ENCODE results near the gene KLHL29. TPM values are rescaled to one million over a fixed set of nuclear protein-coding genes. Genes with fewer than 3 reads are reported as not detected.
A peak's percentile ranks its signal among the peaks of the same experiment; 100 is the strongest.

The KLHL29 gene
- polyA plus RNA-seq, 1 donor: 11.9 TPM

- no peak for DNase-seq
Measured at GRCh38 chr2:23571085-23571484, 186.1 kb downstream of the KLHL29 start.

DNA sequence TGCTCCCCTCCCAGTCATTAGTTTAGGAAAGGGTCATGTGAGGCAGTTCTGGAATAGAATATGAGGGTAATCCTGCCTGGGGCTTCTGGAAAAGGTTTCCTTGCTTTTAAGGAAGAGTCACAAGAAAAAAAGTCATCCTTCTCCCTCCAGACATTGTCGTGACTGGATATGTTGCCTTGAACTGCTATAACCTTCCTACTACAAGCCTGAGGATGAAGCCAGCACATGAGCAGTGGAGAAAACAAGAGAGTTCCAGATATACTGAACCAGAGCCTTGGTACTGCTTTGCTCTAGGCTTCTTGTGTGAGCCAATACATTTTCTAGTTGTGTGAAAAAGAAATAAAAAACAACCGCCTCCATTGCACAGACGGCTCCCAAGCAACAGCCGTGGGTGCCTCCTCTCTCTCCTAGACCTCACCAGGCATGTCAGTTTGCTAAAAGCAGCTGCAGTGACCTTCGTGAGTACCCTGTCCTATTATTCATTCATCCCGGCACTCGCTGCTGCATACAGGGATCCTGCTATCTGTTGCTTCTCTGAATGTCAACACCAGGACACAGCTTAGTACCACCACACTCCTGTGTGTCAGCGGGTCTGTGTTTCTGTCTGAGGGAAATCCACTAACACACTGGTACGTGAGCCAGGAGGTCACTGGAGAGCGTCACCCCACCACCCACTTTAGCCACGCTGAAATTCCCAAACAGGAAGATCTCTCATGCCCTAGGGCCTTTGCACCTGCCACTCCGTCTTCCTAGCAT lies 186.7 kb downstream of the KLHL29 start:
- DNase-seq: no peak

DNA sequence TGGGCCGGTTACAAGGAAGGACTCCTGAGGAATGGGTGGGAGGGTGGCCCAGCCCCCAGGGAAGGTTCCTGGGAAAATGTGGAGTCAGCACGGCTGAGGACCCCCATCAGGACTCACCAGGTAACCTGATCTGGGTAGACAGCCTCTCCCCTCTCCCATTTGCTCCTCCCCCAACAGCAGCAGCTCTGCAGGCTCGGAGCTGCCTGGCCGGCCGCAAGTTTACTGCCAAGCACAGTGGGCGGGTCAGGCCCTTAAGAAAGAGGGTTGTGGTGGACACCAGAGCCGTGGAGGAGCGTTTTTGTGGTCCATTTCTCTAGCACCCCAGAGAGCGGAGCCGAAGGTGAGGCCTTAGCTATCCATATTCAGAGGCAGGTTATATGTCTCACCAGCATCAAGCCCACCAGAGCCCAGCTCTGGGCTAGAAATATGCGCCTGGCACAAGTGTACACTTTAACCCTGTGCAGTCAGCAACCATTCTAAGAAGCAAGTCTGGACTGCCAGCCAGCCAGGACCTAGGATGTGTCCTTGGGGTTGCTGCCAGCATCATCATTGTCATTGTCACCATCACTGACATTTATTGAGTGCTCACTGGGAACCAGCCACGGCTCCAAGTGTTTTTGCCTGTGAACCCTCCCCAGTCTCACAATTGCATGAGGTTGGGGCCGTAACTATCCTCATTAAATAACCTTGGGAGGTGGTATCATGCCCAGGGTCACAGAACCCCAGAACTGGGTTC lies 190.1 kb downstream of the KLHL29 start:
- DNase-seq: peak; percentile 71

- no peak for DNase-seq
Measured at GRCh38 chr2:23578964-23579671, 194.1 kb downstream of the KLHL29 start.

DNA sequence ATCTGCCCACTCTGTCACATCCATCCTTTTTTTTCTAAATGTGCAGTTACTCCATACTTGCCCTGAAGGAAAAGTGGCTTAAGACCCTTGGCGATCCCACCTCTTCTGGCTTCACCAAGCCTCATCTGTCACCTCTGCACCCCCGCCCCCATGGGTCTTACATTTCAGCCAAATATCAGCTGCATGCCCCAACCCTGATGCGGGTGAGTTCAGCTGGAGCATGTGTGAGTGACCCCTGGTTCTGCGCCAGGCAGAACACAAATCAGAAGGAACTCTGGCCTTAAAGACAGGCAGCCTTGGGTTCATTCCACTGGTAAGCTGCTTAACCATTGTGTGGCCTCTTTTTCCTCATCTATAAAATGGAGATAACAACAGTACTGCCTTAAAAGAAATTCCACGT lies 194.7 kb downstream of the KLHL29 start:
- DNase-seq: no peak

DNA sequence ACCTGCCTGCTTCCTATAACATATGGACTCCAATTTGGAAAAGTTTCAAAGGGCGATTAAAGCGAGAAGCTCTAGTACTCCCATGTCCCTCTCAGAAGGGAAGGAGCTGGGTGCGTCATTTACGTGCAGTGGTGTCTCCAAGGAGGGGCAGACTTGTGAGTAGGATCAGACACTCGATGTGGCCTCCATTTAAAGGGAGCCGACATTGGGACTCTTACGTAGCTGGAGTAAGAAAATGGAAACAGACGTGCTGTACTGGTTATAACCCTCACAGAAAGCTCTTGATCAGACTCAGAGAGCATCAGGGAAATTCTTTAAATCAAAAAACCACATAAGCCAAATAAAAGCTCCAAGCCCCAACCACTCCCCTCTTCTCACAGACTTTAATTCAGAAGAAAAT lies 198.5 kb downstream of the KLHL29 start:
- no peak for DNase-seq

DNA sequence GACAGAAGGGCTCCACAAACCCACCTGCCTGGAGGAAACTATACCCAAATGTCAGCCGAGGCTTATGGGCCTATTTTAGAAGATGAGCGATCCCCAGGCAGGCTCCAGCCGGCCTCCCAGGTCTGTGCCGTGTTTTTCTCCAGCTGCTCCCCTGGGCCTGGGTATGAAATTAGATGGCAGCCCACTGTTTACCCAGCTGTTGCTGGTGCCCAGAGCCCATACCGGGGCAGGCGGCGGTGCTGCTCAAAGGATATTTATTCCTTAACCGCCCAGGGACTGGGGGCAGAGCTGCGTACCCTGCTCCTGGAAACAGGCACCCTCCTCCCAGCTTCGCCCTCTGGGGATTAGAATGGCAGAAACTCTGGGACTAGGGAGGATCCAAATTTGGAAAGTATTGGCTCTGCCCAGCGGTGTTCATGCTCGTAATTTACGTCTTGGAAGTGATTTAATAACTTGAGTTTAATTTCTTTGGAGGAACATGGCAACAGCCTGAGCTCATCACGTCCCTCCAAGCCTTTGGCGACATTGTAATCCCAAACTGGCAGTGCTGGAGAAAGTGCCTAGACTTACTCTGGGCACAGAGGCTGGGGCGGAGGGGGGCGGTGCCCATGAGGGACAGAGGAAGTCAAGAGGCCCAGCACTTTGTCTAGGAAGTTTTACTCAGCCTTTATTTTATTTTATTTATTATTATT lies 199.2 kb downstream of the KLHL29 start:
- DNase-seq: no peak

GRCh38 chr2:23585273-23586170 lies 200.5 kb downstream of the KLHL29 start:
- DNase-seq: no peak

- DNase-seq: no peak
Measured at GRCh38 chr2:23586741-23587306, 201.8 kb downstream of the KLHL29 start.

DNA sequence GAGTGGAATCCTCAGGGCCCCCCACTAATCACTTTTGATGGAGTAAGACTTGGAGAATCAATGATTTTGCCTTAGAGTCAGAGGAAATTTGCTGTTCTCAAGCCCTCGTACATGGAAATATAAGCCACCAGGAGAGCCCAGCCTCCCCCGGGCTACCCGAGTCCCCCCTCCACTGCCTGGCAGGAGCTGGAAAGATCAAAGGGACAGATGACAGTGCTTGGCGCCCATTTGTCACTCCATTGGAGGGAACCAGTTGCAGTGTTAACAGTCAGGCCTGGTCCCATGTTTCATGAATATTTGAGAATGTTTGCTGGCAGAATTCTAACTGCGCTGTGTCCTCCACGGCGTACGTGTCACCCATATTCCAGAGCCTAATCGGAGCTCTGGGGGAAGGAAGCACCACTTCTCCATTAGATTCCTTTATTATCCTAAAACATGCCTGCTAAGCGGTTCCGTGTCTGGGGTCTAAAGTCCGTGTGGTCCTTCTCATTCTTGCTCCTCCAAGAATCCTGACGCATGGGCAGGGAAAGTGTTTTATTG lies 202.4 kb downstream of the KLHL29 start:
- no peak for DNase-seq

DNA sequence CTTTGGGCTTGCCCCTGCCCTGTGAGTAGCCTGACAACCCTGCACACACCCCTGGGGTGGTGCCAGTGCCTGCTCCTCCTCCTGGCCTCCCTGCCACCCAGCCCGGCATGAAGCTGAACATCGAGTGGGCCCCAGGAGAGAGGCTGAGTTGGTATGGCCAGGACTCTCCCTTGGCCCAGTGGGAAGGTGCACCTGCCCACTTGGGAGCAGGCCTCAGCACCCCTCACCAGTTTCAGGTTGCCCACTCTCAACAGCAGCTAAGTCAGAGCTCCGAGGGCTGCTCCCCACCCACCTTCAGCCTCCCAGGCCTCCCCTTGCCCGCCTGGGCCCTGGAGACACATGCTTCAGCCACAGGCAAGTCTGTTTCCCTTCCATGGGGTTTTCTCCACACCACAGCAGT lies 203.1 kb downstream of the KLHL29 start:
- DNase-seq: no peak

GRCh38 chr2:23588508-23589201 lies 203.7 kb downstream of the KLHL29 start:
- no peak for DNase-seq

GRCh38 chr2:23589220-23589647 lies 204.3 kb downstream of the KLHL29 start:
- DNase-seq: no peak

- DNase-seq: no peak
Measured at GRCh38 chr2:23589739-23590138, 204.8 kb downstream of the KLHL29 start.

- DNase-seq: no peak
Measured at GRCh38 chr2:23590241-23590869, 205.4 kb downstream of the KLHL29 start.

GRCh38 chr2:23591111-23591510 lies 206.1 kb downstream of the KLHL29 start:
- no peak for DNase-seq

DNA sequence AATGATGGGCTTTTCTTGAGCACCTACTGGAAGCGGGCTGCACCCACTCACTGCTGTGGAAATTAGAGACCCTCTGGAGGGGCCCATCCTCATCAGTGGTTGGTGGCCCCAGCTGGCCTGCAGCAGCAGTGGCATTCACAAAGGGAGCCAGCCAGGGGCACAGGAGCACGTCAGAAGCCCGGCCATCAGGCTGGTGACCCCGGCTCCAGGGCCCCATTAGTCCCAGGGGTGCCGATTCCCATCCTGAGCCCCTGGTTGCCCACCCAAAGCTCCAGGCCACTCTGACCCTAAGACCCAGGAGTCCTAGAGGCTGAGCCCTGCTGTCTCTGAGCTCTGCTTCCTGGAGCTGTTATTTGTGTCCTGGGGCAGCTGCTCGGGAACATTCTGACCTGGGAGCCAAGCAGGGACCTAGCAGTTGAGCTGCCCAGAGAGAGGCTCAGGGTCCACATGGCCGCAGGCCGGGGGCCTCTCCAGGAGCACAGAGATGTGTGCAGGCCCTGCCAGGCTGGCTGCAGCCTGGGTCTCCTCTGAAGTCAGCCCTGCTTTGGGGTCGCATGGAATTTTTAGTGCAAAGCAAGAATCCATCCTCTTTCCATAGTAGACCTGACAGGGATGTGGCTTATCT lies 207.2 kb downstream of the KLHL29 start:
- DNase-seq: no peak

- DNase-seq: no peak
Measured at GRCh38 chr2:23592898-23593751, 208.1 kb downstream of the KLHL29 start.
